GM23338 (cell line): ENCODE measurements around the gene RYR2. TPM values are rescaled to one million over a fixed set of nuclear protein-coding genes. Genes with fewer than 3 reads are reported as not detected.

ENCODE experiments used
- ATAC-seq: fragments of 200-7000 bp; cut with Tn5 transposase; 3 replicates; pipeline ENCODE4 v1.9.1; 2020
- DNase-seq: peaks from one replicate; pipeline ENCODE4 v3.0.0-alpha.2; 2015; ENCODE audit warnings: low spot score
- H2AFZ ChIP-seq: fragments of 200-600 bp; sonication (generic); 2 replicates; pipeline ENCODE4 v1.8.0; 2016; ENCODE audit warnings: antibody characterized with exemption, mild to moderate bottlenecking, moderate library complexity
- H3F3A ChIP-seq: fragments of 200-600 bp; sonication (generic); replicated peaks from 2 replicates; pipeline ENCODE4 v1.8.0; 2017; ENCODE audit warnings: antibody characterized with exemption, mixed run types, low read depth
- H3K27ac ChIP-seq: fragments of 200-600 bp; sonication (generic); 2 replicates; pipeline ENCODE4 v1.6.1; 2016; ENCODE audit warnings: low read depth
- H3K27me3 ChIP-seq: fragments of 200-600 bp; sonication (generic); 2 replicates; pipeline ENCODE4 v1.8.0; 2016; ENCODE audit warnings: mild to moderate bottlenecking, mixed run types, moderate library complexity; ENCODE audit not compliant: insufficient read depth
- H3K36me3 ChIP-seq: fragments of 200-600 bp; sonication (generic); 2 replicates; pipeline ENCODE4 v1.8.0; 2016; ENCODE audit warnings: mild to moderate bottlenecking; ENCODE audit not compliant: insufficient read depth
- H3K4me1 ChIP-seq: fragments of 200-600 bp; sonication (generic); 2 replicates; pipeline ENCODE4 v1.8.0; 2016; ENCODE audit warnings: mild to moderate bottlenecking, moderate library complexity; ENCODE audit not compliant: insufficient read depth
- H3K4me2 ChIP-seq: fragments of 200-600 bp; sonication (generic); 2 replicates; pipeline ENCODE4 v1.7.1; 2017; ENCODE audit warnings: mixed run types
- H3K4me3 ChIP-seq: fragments of 200-600 bp; sonication (generic); 2 replicates; pipeline ENCODE4 v1.6.1; 2016; ENCODE audit warnings: mixed run types
- H3K79me2 ChIP-seq: fragments of 200-600 bp; sonication (generic); replicated peaks from 2 replicates; pipeline ENCODE4 v1.8.0; 2017; ENCODE audit warnings: mild to moderate bottlenecking; ENCODE audit not compliant: insufficient read depth
- H3K9me2 ChIP-seq: fragments of 200-600 bp; sonication (generic); 2 replicates; pipeline ENCODE4 v1.8.0; 2017; ENCODE audit not compliant: insufficient read depth
- H4K20me1 ChIP-seq: fragments of 200-600 bp; sonication (generic); replicated peaks from 2 replicates; pipeline ENCODE4 v1.8.0; 2017; ENCODE audit warnings: mild to moderate bottlenecking; ENCODE audit not compliant: insufficient read depth
- H3K27ac Mint-ChIP-seq: 2 replicates; pipeline ENCODE4 v1.8.0; 2020; ENCODE audit warnings: inconsistent platforms, mild to moderate bottlenecking, moderate library complexity, mixed read lengths
- H3K27me3 Mint-ChIP-seq: 3 replicates; pipeline ENCODE4 v1.8.0; 2022; ENCODE audit warnings: low read depth, mild to moderate bottlenecking, moderate library complexity, mixed read lengths, inconsistent platforms; ENCODE audit not compliant: insufficient read depth, poor library complexity
- H3K36me3 Mint-ChIP-seq: 3 replicates; pipeline ENCODE4 v1.8.0; 2021; ENCODE audit warnings: low read depth, mild to moderate bottlenecking, inconsistent platforms, moderate library complexity, mixed read lengths
- H3K4me1 Mint-ChIP-seq: 3 replicates; pipeline ENCODE4 v1.8.0; 2020; ENCODE audit warnings: mild to moderate bottlenecking, inconsistent platforms, mixed read lengths
- H3K4me3 Mint-ChIP-seq: 3 replicates; pipeline ENCODE4 v1.8.0; 2021; ENCODE audit warnings: moderate library complexity, mild to moderate bottlenecking, inconsistent platforms, mixed read lengths
- H3K9me3 Mint-ChIP-seq: 3 replicates; pipeline ENCODE4 v1.8.0; 2020; ENCODE audit warnings: moderate library complexity, mild to moderate bottlenecking, inconsistent platforms, mixed read lengths
- CREB1 ChIP-seq: fragments of 250-450 bp; sonication (Bioruptor Pico); IDR thresholded peaks from 2 replicates; pipeline ENCODE4 v1.5.0; 2020; ENCODE audit warnings: low read depth, mild to moderate bottlenecking, moderate library complexity
- CTCF ChIP-seq, 2 experiments: fragments of 200-600 bp in 1 of 2; sonication (generic) in 1 of 2; conservative IDR thresholded peaks; 2 replicates each; pipeline versions ENCODE4 v1.5.1 to v1.6.1; 2016 to 2017; ENCODE audit warnings: antibody characterized with exemption in 2 of 2, low read depth in 2 of 2, mild to moderate bottlenecking in 2 of 2, moderate library complexity in 1 of 2
- ETS1 ChIP-seq: IDR thresholded peaks from 2 replicates; pipeline ENCODE4 v1.6.1; 2016; ENCODE audit warnings: antibody characterized with exemption
- EZH2phosphoT487 ChIP-seq: fragments of 200-600 bp; sonication (generic); IDR thresholded peaks from one replicate; pipeline ENCODE4 v1.8.1; 2018; ENCODE audit warnings: antibody characterized with exemption; ENCODE audit not compliant: unreplicated experiment
- POLR2AphosphoS5 ChIP-seq: IDR thresholded peaks from 2 replicates; pipeline ENCODE4 v1.6.1; 2016; ENCODE audit warnings: antibody characterized with exemption, low read depth
- REST ChIP-seq: IDR thresholded peaks from one replicate; pipeline ENCODE4 v1.6.1; 2018; ENCODE audit warnings: antibody characterized with exemption; ENCODE audit not compliant: unreplicated experiment
- STAT1 ChIP-seq: IDR thresholded peaks from one replicate; pipeline ENCODE4 v1.6.1; 2016; ENCODE audit warnings: antibody characterized with exemption; ENCODE audit not compliant: unreplicated experiment
- ZNF114 ChIP-seq: fragments of 250-450 bp; sonication (Bioruptor Pico); IDR thresholded peaks from 2 replicates; pipeline ENCODE4 v1.5.0; 2020; ENCODE audit warnings: mild to moderate bottlenecking, moderate library complexity
- ZNF331 ChIP-seq: fragments of 250-450 bp; sonication (Bioruptor Pico); IDR thresholded peaks from 2 replicates; pipeline ENCODE4 v1.5.0; 2020; ENCODE audit warnings: low read depth, mild to moderate bottlenecking, moderate library complexity
- ZNF462 ChIP-seq: fragments of 250-450 bp; sonication (Bioruptor Pico); IDR thresholded peaks from 2 replicates; pipeline ENCODE4 v1.5.0; 2020; ENCODE audit warnings: mild to moderate bottlenecking, moderate library complexity
- polyA plus RNA-seq: library from polyadenylated mRNA; unstranded; fragments of >200 nt; fragmentation: Nextera tagmentation; extraction: Ambion mirVana; gene quantifications from 2 replicates; pipeline ENCODE4 v1.2.1, GENCODE V29; 2016
- total RNA-seq: library from RNA; depleted of rRNA; stranded (reverse); fragments of >200 nt; shearing (Covaris generic); gene quantifications from 2 replicates; pipeline ENCODE4 v1.2.3, GENCODE V29; 2014

Gene RYR2
- total and polyA plus RNA-seq, 2 experiments from 2014 or later, result 8.9 to 10.0 TPM

GRCh38 chr1:237673631-237674030, 631.6 kb downstream of the RYR2 start:
- peaks cover 7% of the 10 kb centered on the region for H3K9me3 Mint-ChIP-seq
- no peak for ATAC-seq
- Histone ChIP-seq H3K79me2 (no peaks in the 10 kb centered on the region), H2AFZ (no peak overlapping the region), H3K9me2 (no peaks in the 10 kb centered on the region), H4K20me1 (no peaks in the 10 kb centered on the region), H3K36me3 (peaks cover under 1% of the 10 kb centered on the region; the same call in 1 of the 2 replicates), H3K4me1 (peaks cover 9% of the 10 kb centered on the region; the same call in 1 of the 2 replicates), H3K4me3 (no peak overlapping the region), H3F3A (no peaks in the 10 kb centered on the region), H3K27ac (no peak overlapping the region), H3K4me2 (no peak overlapping the region), H3K27me3 (no peaks in the 10 kb centered on the region)
- H3K4me3 Mint-ChIP-seq, result no peak overlapping the region
- DNase-seq, result no peak
- peaks cover 19% of the 10 kb centered on the region for H3K4me1 Mint-ChIP-seq
- no peak for TF ChIP-seq CREB1
- no peak for TF ChIP-seq ZNF114
- no peak for TF ChIP-seq ZNF331
- TF ChIP-seq REST, result no peak
- TF ChIP-seq CTCF (conservative IDR thresholded peaks at IDR 0.05; ENCODE audit: low read depth in 2 of 2), result no peak
- no peak for TF ChIP-seq ETS1
- TF ChIP-seq STAT1, result no peak
- TF ChIP-seq EZH2phosphoT487, result no peak
- TF ChIP-seq ZNF462 (CRISPR knock-in tag), result no peak
- no peak for TF ChIP-seq POLR2AphosphoS5
- peaks cover under 1% of the 10 kb centered on the region for H3K36me3 Mint-ChIP-seq
- no peak overlapping the region for H3K27ac Mint-ChIP-seq
- no peaks in the 10 kb centered on the region for H3K27me3 Mint-ChIP-seq
